HCT116 (cell line): Measurements from ENCODE around the gene TBC1D8.
"Not testable (repeated sequence)": the region's sequence is repeated elsewhere in the genome, so short reads cannot be mapped to it uniquely, and the experiment has no call there.

Source experiments
- CEBPB ChIP-seq: IDR thresholded peaks from 2 replicates; pipeline ENCODE4 v1.6.1; 2012; ENCODE audit warnings: low read depth
- SIN3A ChIP-seq: IDR thresholded peaks from 2 replicates; pipeline ENCODE4 v1.6.1; 2012; ENCODE audit warnings: low read depth
- YY1 ChIP-seq: IDR thresholded peaks from 2 replicates; pipeline ENCODE4 v1.6.1; 2011; ENCODE audit warnings: low read length, low read depth, moderate library complexity, mild to moderate bottlenecking; ENCODE audit not compliant: insufficient replicate concordance; ENCODE audit errors: extremely low read depth
- ZNF274 ChIP-seq: fragments of 200-500 bp; sonication (Bioruptor generic); IDR thresholded peaks from 2 replicates; pipeline ENCODE4 v1.6.1; 2014; ENCODE audit warnings: mild to moderate bottlenecking, low read depth, low read length, inconsistent platforms
- TF ChIP-seq, protein P1 (sequence below), 3 experiments: fragments of 200-600 bp in 1 of 3; sonication (generic) in 1 of 3; IDR thresholded peaks in 2 of 3; conservative IDR thresholded peaks in 1 of 3; 2 replicates each; pipeline ENCODE4 v1.5.1; 2012 to 2017; ENCODE audit warnings: low read depth in 2 of 3, low read length in 2 of 3, antibody characterized with exemption in 1 of 3, borderline replicate concordance in 1 of 3, control low read depth in 1 of 3, mild to moderate bottlenecking in 1 of 3, mixed read lengths in 1 of 3, mixed run types in 1 of 3, moderate library complexity in 1 of 3; ENCODE audit not compliant: insufficient read depth in 1 of 3

DNA sequence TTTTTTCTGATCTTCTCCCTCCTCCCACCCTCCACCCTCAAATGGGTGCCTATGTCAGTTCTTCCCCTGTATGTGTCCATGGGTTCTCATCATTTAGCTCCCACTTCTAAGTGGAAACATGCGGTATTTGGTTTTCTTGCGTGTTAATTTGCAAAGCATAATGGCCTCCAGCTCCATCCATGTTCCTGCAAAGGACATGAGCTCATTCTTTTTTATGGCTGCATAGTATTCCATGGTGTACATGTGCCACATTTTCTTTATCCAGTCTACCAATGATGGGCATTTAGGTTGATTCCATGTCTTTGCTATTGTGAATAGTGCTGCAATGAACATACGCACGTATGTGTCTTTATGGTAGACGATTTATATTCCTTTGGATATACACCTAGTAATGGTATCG lies 100.3 kb downstream of the TBC1D8 start:
- not testable (repeated sequence) for TF ChIP-seq CEBPB, SIN3A, ZNF274, YY1
- TF ChIP-seq, protein P1, sequence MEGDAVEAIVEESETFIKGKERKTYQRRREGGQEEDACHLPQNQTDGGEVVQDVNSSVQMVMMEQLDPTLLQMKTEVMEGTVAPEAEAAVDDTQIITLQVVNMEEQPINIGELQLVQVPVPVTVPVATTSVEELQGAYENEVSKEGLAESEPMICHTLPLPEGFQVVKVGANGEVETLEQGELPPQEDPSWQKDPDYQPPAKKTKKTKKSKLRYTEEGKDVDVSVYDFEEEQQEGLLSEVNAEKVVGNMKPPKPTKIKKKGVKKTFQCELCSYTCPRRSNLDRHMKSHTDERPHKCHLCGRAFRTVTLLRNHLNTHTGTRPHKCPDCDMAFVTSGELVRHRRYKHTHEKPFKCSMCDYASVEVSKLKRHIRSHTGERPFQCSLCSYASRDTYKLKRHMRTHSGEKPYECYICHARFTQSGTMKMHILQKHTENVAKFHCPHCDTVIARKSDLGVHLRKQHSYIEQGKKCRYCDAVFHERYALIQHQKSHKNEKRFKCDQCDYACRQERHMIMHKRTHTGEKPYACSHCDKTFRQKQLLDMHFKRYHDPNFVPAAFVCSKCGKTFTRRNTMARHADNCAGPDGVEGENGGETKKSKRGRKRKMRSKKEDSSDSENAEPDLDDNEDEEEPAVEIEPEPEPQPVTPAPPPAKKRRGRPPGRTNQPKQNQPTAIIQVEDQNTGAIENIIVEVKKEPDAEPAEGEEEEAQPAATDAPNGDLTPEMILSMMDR (IDR thresholded peaks at IDR 0.05 in 2 of 3, conservative IDR thresholded peaks at IDR 0.05 in 1 of 3; ENCODE audit: borderline replicate concordance in 1 of 3, insufficient read depth in 1 of 3, low read depth in 2 of 3, low read length in 2 of 3): not testable (repeated sequence)
